Sigmoid colon (tissue), 7 donors: ENCODE measurements around the gene SCTR. TPM values are rescaled to one million over a fixed set of nuclear protein-coding genes. Genes with fewer than 3 reads are reported as not detected.

Experiments
- DNase-seq: peaks from one replicate; pipeline ENCODE4 v3.0.0-alpha.2; 2019
- H3K27ac ChIP-seq, 4 donors: fragments of 200-600 bp; sonication (generic); one replicate each; pipeline ENCODE4 v1.5.1; 2016 to 2019; ENCODE audit warnings: mild to moderate bottlenecking in 1 of 4
- H3K27me3 ChIP-seq, 3 donors: fragments of 200-600 bp; sonication (generic); one replicate each; pipeline ENCODE4 v1.5.1; 2019; ENCODE audit warnings: mild to moderate bottlenecking in 1 of 3
- H3K36me3 ChIP-seq, 4 donors: fragments of 200-600 bp; sonication (generic); one replicate each; pipeline ENCODE4 v1.5.1; 2016 to 2019
- H3K4me1 ChIP-seq, 4 donors: fragments of 200-600 bp; sonication (generic); one replicate each; pipeline ENCODE4 v1.5.1; 2017 to 2019
- H3K4me3 ChIP-seq, 4 donors: fragments of 200-600 bp; sonication (generic); one replicate each; pipeline ENCODE4 v1.5.1; 2017 to 2019; ENCODE audit warnings: mild to moderate bottlenecking in 2 of 4, moderate library complexity in 1 of 4
- H3K9me3 ChIP-seq, 4 donors: fragments of 200-600 bp in 3 of 4; sonication (generic) in 3 of 4; one replicate each; pipeline versions ENCODE4 v1.5.1 to v1.6.1; 2013 to 2019
- EP300 ChIP-seq, 4 donors: sonication (generic); formaldehyde crosslinking; IDR thresholded peaks; one replicate each; pipeline ENCODE4 v1.6.1; 2017; ENCODE audit warnings: antibody characterized with exemption in 4 of 4
- POLR2A ChIP-seq, 2 donors: fragments of 450-650 bp; IDR thresholded peaks; one replicate each; pipeline ENCODE4 v1.6.1; 2016; ENCODE audit warnings: antibody characterized with exemption in 2 of 2, mild to moderate bottlenecking in 2 of 2, moderate library complexity in 2 of 2
- POLR2AphosphoS5 ChIP-seq, 4 donors: sonication (generic); formaldehyde crosslinking; IDR thresholded peaks; one replicate each; pipeline ENCODE4 v1.6.1; 2017; ENCODE audit warnings: antibody characterized with exemption in 4 of 4
- WGBS, 2 donors: extraction: QIAGEN DNeasy Blood & Tissue Kit; methylation state at CpG; one replicate each; pipeline ENCODE4 v1.1.7; 2013; 5-methylcytosine and 5-hydroxymethylcytosine counted together
- intact Hi-C: fragments of 100-400 bp; cut with DNase I; formaldehyde crosslinking; loops from one replicate; pipeline ENCODE4 v1.15.1; 2023
- polyA plus RNA-seq, 3 donors: library from polyadenylated mRNA; stranded (reverse); fragments of 200-250 nt; gene quantifications; one replicate each; pipeline ENCODE4 v1.2.3, GENCODE V29; 2013
- total RNA-seq, 4 donors: library from RNA; depleted of rRNA; stranded (reverse); fragments of >200 nt; gene quantifications; one replicate each; pipeline ENCODE4 v1.1.0, GENCODE V29; 2016
- TF ChIP-seq, protein P1 (sequence below), 4 experiments: fragments of 450-650 bp in 3 of 4; fragments of 200-600 bp in 1 of 4; IDR thresholded peaks; one replicate each; pipeline ENCODE4 v1.5.1; 2016 to 2019; ENCODE audit warnings: antibody characterized with exemption in 4 of 4, mild to moderate bottlenecking in 3 of 4, moderate library complexity in 2 of 4
- donor health status: healthy with polysubstance abuse.
- donor health status: Bipolar disorder and iron deficiency.
- donor health status: healthy.

SCTR gene
- total and polyA plus RNA-seq, 7 donors: 0.16 TPM; not detected in 6

DNA sequence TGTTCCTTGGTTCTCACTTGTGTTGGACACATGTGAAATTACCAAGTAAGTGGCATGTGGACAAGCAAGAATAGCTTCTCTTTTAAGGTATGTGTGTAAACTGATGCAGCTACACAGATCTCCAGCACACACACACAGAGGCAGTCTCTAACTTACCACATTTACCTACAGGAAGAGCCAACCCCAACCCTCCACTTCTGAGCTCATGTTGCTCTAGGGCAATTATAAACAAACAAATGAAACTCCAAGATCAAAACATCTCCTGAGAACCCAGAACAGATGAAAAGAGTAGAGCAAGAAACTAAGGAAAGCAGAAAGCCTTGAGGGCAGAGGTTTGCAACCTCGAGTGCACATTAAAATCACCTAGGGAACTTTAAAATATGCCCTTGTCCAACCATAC lies 108.7 kb downstream of the SCTR start:
- intact Hi-C loops: no loop called here
- WGBS, 2 donors: 67 to 94% methylated on average over 1 of the region's 1 CpG
- no peak overlapping the region for H3K27ac ChIP-seq
- no peaks in the 10 kb centered on the region for H3K36me3 ChIP-seq
- no peak overlapping the region for H3K4me3 ChIP-seq
- peaks cover 0 to 5% (median 0%) of the 10 kb centered on the region in 3 donors for H3K27me3 ChIP-seq
- H3K9me3 ChIP-seq: no peaks in the 10 kb centered on the region
- H3K4me1 ChIP-seq: no peaks in the 10 kb centered on the region
- TF ChIP-seq POLR2A (IDR thresholded peaks at IDR 0.05) (no peak), POLR2AphosphoS5 (IDR thresholded peaks at IDR 0.05) (no peak), EP300 (IDR thresholded peaks at IDR 0.05) (no peak)
- TF ChIP-seq, protein P1, sequence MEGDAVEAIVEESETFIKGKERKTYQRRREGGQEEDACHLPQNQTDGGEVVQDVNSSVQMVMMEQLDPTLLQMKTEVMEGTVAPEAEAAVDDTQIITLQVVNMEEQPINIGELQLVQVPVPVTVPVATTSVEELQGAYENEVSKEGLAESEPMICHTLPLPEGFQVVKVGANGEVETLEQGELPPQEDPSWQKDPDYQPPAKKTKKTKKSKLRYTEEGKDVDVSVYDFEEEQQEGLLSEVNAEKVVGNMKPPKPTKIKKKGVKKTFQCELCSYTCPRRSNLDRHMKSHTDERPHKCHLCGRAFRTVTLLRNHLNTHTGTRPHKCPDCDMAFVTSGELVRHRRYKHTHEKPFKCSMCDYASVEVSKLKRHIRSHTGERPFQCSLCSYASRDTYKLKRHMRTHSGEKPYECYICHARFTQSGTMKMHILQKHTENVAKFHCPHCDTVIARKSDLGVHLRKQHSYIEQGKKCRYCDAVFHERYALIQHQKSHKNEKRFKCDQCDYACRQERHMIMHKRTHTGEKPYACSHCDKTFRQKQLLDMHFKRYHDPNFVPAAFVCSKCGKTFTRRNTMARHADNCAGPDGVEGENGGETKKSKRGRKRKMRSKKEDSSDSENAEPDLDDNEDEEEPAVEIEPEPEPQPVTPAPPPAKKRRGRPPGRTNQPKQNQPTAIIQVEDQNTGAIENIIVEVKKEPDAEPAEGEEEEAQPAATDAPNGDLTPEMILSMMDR (IDR thresholded peaks at IDR 0.05): no peak
- no peak for DNase-seq

DNA sequence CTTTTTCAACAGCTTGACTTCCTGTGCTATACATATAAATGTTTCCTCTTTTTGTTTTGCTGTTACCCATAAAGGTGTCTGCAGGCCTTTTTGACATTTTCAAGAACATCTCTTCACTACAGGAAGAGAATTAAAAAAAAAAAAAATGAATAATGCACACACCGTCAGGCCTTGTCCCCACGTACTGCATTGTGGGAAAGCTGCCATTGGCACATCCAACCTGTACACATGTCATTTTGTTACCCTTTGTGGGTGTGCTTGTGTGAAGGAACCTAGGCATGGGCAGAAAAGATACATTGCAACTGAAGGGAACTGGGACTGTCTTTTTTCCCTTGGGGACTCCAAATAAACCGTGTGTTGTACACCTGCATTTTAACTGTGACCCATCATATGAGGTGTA lies 109.4 kb downstream of the SCTR start:
- Histone ChIP-seq H3K4me3 (no peak overlapping the region), H3K9me3 (no peaks in the 10 kb centered on the region), H3K27me3 (peaks cover 0 to 5% (median 0%) of the 10 kb centered on the region in 3 donors), H3K27ac (no peak overlapping the region), H3K36me3 (no peaks in the 10 kb centered on the region), H3K4me1 (no peaks in the 10 kb centered on the region)
- intact Hi-C loops: no loop called here
- 57 to 89% methylated on average over 3 of the region's 3 CpGs for WGBS, 2 donors
- DNase-seq: no peak
- TF ChIP-seq EP300 (IDR thresholded peaks at IDR 0.05) (no peak), POLR2AphosphoS5 (IDR thresholded peaks at IDR 0.05) (no peak), POLR2A (IDR thresholded peaks at IDR 0.05) (no peak)
- TF ChIP-seq, protein P1 (IDR thresholded peaks at IDR 0.05): no peak

DNA sequence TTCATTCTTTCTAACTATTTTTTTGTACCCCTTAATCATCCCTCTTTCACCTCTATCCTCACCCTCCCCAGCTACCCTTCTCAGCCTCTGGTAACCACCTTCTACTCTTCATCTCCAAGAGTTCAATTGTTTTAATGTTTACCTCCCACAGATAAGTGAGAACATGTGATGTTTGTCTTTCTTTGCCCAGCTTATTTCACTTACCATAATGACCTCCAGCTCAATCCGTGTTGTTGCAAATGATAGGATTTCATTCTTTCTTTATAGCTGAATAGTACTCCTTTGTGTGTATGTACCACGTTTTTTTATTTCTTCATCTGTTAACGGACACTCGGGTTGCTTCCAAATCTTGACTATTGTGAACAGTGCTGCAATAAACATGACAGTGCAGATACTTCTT lies 114.8 kb downstream of the SCTR start:
- Histone ChIP-seq H3K36me3 (no peaks in the 10 kb centered on the region), H3K27ac (no peak overlapping the region), H3K4me3 (no peak overlapping the region), H3K9me3 (no peaks in the 10 kb centered on the region), H3K27me3 (peaks cover 0 to 5% (median 0%) of the 10 kb centered on the region in 3 donors), H3K4me1 (no peaks in the 10 kb centered on the region)
- WGBS, 2 donors: 37 to 83% methylated on average over 4 of the region's 4 CpGs
- DNase-seq: no peak
- no peak for TF ChIP-seq POLR2AphosphoS5 (IDR thresholded peaks at IDR 0.05)
- TF ChIP-seq EP300 (IDR thresholded peaks at IDR 0.05): no peak
- TF ChIP-seq, protein P1 (IDR thresholded peaks at IDR 0.05): no peak
- no peak for TF ChIP-seq POLR2A (IDR thresholded peaks at IDR 0.05)
- intact Hi-C loops: loop anchor here (10.0 kb wide), 1 partner anchor 245 kb away; no protein-coding TSS in a partner anchor

DNA sequence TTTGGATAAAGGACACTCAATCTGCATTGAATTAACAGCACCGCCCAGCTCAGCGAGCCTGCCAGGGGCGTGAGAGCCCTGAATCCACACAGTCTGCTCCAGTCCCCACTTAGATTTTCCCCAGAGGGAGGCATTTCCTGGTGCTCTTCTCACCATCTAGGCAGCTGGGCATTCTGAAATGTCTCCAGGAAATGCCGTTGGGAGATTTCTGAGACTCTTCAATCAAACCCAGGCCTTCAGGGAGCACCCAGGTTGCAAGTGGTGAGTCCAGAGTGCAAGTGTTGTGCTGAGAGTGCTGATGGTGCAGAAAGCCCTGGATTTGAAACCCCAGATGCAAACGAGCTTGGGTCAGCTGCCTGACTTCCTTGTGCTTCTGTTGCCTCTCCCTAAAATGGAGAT lies 116.1 kb downstream of the SCTR start:
- Histone ChIP-seq H3K9me3 (no peaks in the 10 kb centered on the region), H3K4me1 (no peaks in the 10 kb centered on the region), H3K27me3 (peaks cover 0 to 5% (median 0%) of the 10 kb centered on the region in 3 donors), H3K4me3 (no peak overlapping the region), H3K27ac (no peak overlapping the region), H3K36me3 (no peaks in the 10 kb centered on the region)
- intact Hi-C loops: loop anchor here (10.0 kb wide), 1 partner anchor 247 kb away; no protein-coding TSS in a partner anchor
- TF ChIP-seq POLR2A (IDR thresholded peaks at IDR 0.05) (no peak), POLR2AphosphoS5 (IDR thresholded peaks at IDR 0.05) (no peak), EP300 (IDR thresholded peaks at IDR 0.05) (no peak)
- TF ChIP-seq, protein P1 (IDR thresholded peaks at IDR 0.05): no peak
- WGBS, 2 donors: 37 to 58% methylated on average over 5 of the region's 5 CpGs
- no peak for DNase-seq
